GM12878 (cell line): ENCODE measurements around the gene MB. TPM values are rescaled to one million over a fixed set of nuclear protein-coding genes. Genes with fewer than 3 reads are reported as not detected.
A peak's percentile ranks its signal among the peaks of the same experiment; 100 is the strongest.

Source experiments
- CBX5 ChIP-seq: sonication (generic); IDR thresholded peaks from 2 replicates; pipeline ENCODE4 v1.6.1; 2016; ENCODE audit warnings: low read depth, moderate library complexity, mild to moderate bottlenecking, inconsistent platforms
- DPF2 ChIP-seq: fragments of 450-650 bp; IDR thresholded peaks from 2 replicates; pipeline ENCODE4 v1.6.1; 2017; ENCODE audit warnings: mild to moderate bottlenecking
- FOXK2 ChIP-seq: fragments of 450-650 bp; IDR thresholded peaks from 2 replicates; pipeline ENCODE4 v1.6.1; 2017; ENCODE audit warnings: mild to moderate bottlenecking, moderate library complexity
- LARP7 ChIP-seq: fragments of 450-650 bp; IDR thresholded peaks from 2 replicates; pipeline ENCODE4 v1.6.1; 2017; ENCODE audit warnings: mild to moderate bottlenecking
- MEF2A ChIP-seq: IDR thresholded peaks from 2 replicates; pipeline ENCODE4 v1.6.1; 2011; ENCODE audit warnings: low read depth, mild to moderate bottlenecking, low read length, moderate library complexity; ENCODE audit not compliant: insufficient read depth
- MEF2B ChIP-seq: fragments of 450-650 bp; IDR thresholded peaks from 2 replicates; pipeline ENCODE4 v1.6.1; 2018; ENCODE audit warnings: mild to moderate bottlenecking, moderate library complexity; ENCODE audit not compliant: partially characterized antibody, poor library complexity, severe bottlenecking
- NR2F1 ChIP-seq: fragments of 450-650 bp; conservative IDR thresholded peaks from 2 replicates; pipeline ENCODE4 v1.6.1; 2017; ENCODE audit warnings: mild to moderate bottlenecking
- POLR2A ChIP-seq: IDR thresholded peaks from 2 replicates; pipeline ENCODE4 v1.6.1; 2011; ENCODE audit warnings: low read depth, mild to moderate bottlenecking, low read length
- RAD21 ChIP-seq: IDR thresholded peaks from 2 replicates; pipeline ENCODE4 v1.6.1; 2011; ENCODE audit warnings: mild to moderate bottlenecking, low read depth, low read length, moderate library complexity; ENCODE audit not compliant: insufficient read depth
- RB1 ChIP-seq: fragments of 450-650 bp; formaldehyde crosslinking; IDR thresholded peaks from 2 replicates; pipeline ENCODE4 v1.6.1; 2017; ENCODE audit warnings: mild to moderate bottlenecking, borderline replicate concordance
- SPI1 ChIP-seq: IDR thresholded peaks from 2 replicates; pipeline ENCODE4 v1.6.1; 2011; ENCODE audit warnings: low read depth, mild to moderate bottlenecking, low read length, moderate library complexity, borderline replicate concordance; ENCODE audit not compliant: insufficient read depth
- SUPT20H ChIP-seq: IDR thresholded peaks from 2 replicates; pipeline ENCODE4 v1.6.1; 2011; ENCODE audit warnings: low read depth, mild to moderate bottlenecking, low read length, moderate library complexity, borderline replicate concordance; ENCODE audit not compliant: control insufficient read depth
- SUZ12 ChIP-seq: fragments of 200-600 bp; sonication (generic); IDR thresholded peaks from one replicate; pipeline ENCODE4 v1.6.1; 2018; ENCODE audit warnings: antibody characterized with exemption, mild to moderate bottlenecking; ENCODE audit not compliant: unreplicated experiment
- TCF3 ChIP-seq: IDR thresholded peaks from 2 replicates; pipeline ENCODE4 v1.6.1; 2012; ENCODE audit warnings: low read depth, mild to moderate bottlenecking, low read length, borderline replicate concordance; ENCODE audit not compliant: insufficient read depth
- ZNF274 ChIP-seq: IDR thresholded peaks from one replicate; pipeline ENCODE4 v1.8.0; 2011; ENCODE audit not compliant: insufficient read length, insufficient read depth
- ZZZ3 ChIP-seq: IDR thresholded peaks from 2 replicates; pipeline ENCODE4 v1.6.1; 2011; ENCODE audit warnings: low read depth; ENCODE audit not compliant: control insufficient read depth, insufficient read length
- polyA plus RNA-seq, 11 experiments: library from polyadenylated mRNA; depleted of rRNA in 4 of 11; unstranded in 6 of 11; stranded (reverse) in 5 of 11; fragments of >200 nt; fragmentation: Nextera tagmentation in 4 of 11; fragmentation: Illumina TruSeq in 1 of 11; extraction: Ambion mirVana in 4 of 11; extraction: Trizol in 1 of 11; gene quantifications; 1 replicate in 1 of 11; 2 replicates in 10 of 11; pipeline versions ENCODE4 v1.2.1 to v1.2.3, GENCODE V29; 2011 to 2016; ENCODE audit warnings: inconsistent platforms in 2 of 11, missing spikeins in 2 of 11, low read depth in 1 of 11
- total RNA-seq, 4 experiments: library from RNA; depleted of rRNA in 3 of 4; stranded (reverse); fragments of >200 nt in 3 of 4; fragmentation: Illumina TruSeq in 1 of 4; extraction: Trizol in 1 of 4; gene quantifications; 2 replicates each; pipeline versions ENCODE4 v1.2.1 to v1.2.3, GENCODE V29; 2013 to 2021
- TF ChIP-seq, protein P1 (sequence below): fragments of 450-650 bp; IDR thresholded peaks from 2 replicates; pipeline ENCODE4 v1.6.1; 2014; ENCODE audit warnings: mild to moderate bottlenecking
- TF ChIP-seq, protein P2 (sequence below): fragments of 450-650 bp; IDR thresholded peaks from 2 replicates; pipeline ENCODE4 v1.6.1; 2016; ENCODE audit warnings: mild to moderate bottlenecking

Gene MB
- total and polyA plus RNA-seq, 10 of the 15 experiments (the other 5 are each of a cell fraction or from before 2014, with no cell fraction given): 0.09 to 0.41 (median 0.23) TPM; not detected in 3

- no peak for TF ChIP-seq MEF2B
- TF ChIP-seq SUPT20H: no peak
- no peak for TF ChIP-seq ZNF274
- TF ChIP-seq, protein P1, sequence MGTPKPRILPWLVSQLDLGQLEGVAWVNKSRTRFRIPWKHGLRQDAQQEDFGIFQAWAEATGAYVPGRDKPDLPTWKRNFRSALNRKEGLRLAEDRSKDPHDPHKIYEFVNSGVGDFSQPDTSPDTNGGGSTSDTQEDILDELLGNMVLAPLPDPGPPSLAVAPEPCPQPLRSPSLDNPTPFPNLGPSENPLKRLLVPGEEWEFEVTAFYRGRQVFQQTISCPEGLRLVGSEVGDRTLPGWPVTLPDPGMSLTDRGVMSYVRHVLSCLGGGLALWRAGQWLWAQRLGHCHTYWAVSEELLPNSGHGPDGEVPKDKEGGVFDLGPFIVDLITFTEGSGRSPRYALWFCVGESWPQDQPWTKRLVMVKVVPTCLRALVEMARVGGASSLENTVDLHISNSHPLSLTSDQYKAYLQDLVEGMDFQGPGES: peak; percentile 38; the same call in 1 of the 2 replicates
- no peak for TF ChIP-seq POLR2A
- TF ChIP-seq RB1: 0 out of 2 replicates have a peak, but pooled peaks have one; percentile 61
- TF ChIP-seq NR2F1: peak; percentile 36; the same call in 1 of the 2 replicates
- TF ChIP-seq ZZZ3: no peak
- peak; percentile 86 for TF ChIP-seq RAD21
- no peak for TF ChIP-seq LARP7
- TF ChIP-seq MEF2A: no peak
- no peak for TF ChIP-seq TCF3
- TF ChIP-seq CBX5: no peak
- no peak for TF ChIP-seq SUZ12
- no peak for TF ChIP-seq SPI1
- TF ChIP-seq DPF2: no peak
- TF ChIP-seq FOXK2: no peak
- TF ChIP-seq, protein P2, sequence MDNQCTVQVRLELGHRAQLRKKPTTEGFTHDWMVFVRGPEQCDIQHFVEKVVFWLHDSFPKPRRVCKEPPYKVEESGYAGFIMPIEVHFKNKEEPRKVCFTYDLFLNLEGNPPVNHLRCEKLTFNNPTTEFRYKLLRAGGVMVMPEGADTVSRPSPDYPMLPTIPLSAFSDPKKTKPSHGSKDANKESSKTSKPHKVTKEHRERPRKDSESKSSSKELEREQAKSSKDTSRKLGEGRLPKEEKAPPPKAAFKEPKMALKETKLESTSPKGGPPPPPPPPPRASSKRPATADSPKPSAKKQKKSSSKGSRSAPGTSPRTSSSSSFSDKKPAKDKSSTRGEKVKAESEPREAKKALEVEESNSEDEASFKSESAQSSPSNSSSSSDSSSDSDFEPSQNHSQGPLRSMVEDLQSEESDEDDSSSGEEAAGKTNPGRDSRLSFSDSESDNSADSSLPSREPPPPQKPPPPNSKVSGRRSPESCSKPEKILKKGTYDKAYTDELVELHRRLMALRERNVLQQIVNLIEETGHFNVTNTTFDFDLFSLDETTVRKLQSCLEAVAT: peak; percentile 19; the same call in 1 of the 2 replicates
Measured at GRCh38 chr22:35582861-35583670, 34.1 kb downstream of the MB start (continued).
